ENCODE data around the gene KCNG1.

GRCh38 chr20:51003753-51004152 lies 19.2 kb downstream of the KCNG1 start:
- TF ChIP-seq POLR2A (IDR thresholded peaks at IDR 0.05) (no peak), CTCF (IDR thresholded peaks at IDR 0.05) (no peak)

All from esophagus squamous epithelium (tissue), 4 donors.